ENCODE results near the gene RAP1GDS1.

GRCh38 chr4:98248934-98249333, 12.2 kb upstream of the RAP1GDS1 start:
- TF ChIP-seq CTCF (IDR thresholded peaks at IDR 0.05 in 2 of 3, conservative IDR thresholded peaks at IDR 0.05 in 1 of 3; ENCODE audit: borderline replicate concordance in 1 of 3, insufficient read depth in 1 of 3, low read depth in 2 of 3, low read length in 2 of 3) (no peak), POLR2AphosphoS5 (IDR thresholded peaks at IDR 0.05; ENCODE audit: low read depth, low read length) (no peak), TCF7L2 (IDR thresholded peaks at IDR 0.05; ENCODE audit: borderline replicate concordance, extremely low read depth, insufficient read depth, insufficient read length) (no peak), EZH2phosphoT487 (IDR thresholded peaks at IDR 0.05; ENCODE audit: borderline replicate concordance) (no peak), RAD21 (IDR thresholded peaks at IDR 0.05; ENCODE audit: low read depth) (no peak), POLR2A (IDR thresholded peaks at IDR 0.05; ENCODE audit: borderline replicate concordance, extremely low read depth, insufficient read depth, insufficient read length) (no peak), EZH2 (IDR thresholded peaks at IDR 0.05) (no peak), YY1 (IDR thresholded peaks at IDR 0.05; ENCODE audit: extremely low read depth, insufficient replicate concordance, low read depth, low read length) (no peak), REST (IDR thresholded peaks at IDR 0.05; ENCODE audit: low read depth) (no peak), MAX (IDR thresholded peaks at IDR 0.05) (no peak), ATF3 (IDR thresholded peaks at IDR 0.05) (no peak), ZNF274 (IDR thresholded peaks at IDR 0.05; ENCODE audit: low read depth, low read length) (no peak), ZFX (IDR thresholded peaks at IDR 0.05) (no peak)
